NCI-H1930 (cell line): ENCODE results near the gene DBN1.

Experiments
- DNase-seq, 2 experiments: peaks; one replicate each; lab custom pipeline; 2025; lab: John Stamatoyannopoulos, UW

DBN1 gene

DNA sequence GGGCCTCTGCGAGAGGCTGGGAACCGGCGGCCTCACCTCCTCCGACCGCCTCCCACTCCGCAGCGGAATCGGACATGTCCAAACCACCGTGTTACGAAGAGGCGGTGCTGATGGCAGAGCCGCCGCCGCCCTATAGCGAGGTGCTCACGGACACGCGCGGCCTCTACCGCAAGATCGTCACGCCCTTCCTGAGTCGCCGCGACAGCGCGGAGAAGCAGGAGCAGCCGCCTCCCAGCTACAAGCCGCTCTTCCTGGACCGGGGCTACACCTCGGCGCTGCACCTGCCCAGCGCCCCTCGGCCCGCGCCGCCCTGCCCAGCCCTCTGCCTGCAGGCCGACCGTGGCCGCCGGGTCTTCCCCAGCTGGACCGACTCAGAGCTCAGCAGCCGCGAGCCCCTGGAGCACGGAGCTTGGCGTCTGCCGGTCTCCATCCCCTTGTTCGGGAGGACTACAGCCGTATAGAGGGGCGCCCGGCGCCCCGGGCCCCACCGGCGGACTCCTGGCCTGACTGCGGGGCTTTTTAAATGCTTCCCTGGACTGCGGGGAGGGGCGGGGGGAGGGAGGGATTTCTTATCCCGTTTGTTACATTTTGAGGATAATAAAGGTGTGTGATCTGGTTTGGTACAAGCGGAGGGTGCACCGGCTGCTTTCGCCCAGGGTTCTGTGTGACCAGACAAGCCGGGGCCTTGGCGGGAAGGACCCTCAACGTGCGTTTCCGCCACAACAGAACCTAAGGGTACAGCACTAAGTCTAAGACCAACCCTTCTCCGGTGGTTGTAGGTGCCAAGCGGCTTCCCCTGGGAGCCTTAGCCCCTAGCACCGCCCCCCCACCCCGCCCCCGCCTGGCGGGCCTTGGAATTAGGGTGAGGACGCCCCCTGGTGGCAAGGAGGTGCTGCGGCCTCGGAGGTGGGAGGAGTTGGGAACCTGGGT lies 17.5 kb downstream of the DBN1 start:
- DNase-seq, result peak; percentile 80 to 89

- peak; percentile 72 to 86 for DNase-seq
Observed at GRCh38 chr5:177455036-177455660, 18.3 kb downstream of the DBN1 start.

GRCh38 chr5:177454397-177455035 lies 18.9 kb downstream of the DBN1 start:
- DNase-seq, result peak; percentile 65 to 82

GRCh38 chr5:177453852-177454396 lies 19.5 kb downstream of the DBN1 start:
- DNase-seq, result no peak

DNA sequence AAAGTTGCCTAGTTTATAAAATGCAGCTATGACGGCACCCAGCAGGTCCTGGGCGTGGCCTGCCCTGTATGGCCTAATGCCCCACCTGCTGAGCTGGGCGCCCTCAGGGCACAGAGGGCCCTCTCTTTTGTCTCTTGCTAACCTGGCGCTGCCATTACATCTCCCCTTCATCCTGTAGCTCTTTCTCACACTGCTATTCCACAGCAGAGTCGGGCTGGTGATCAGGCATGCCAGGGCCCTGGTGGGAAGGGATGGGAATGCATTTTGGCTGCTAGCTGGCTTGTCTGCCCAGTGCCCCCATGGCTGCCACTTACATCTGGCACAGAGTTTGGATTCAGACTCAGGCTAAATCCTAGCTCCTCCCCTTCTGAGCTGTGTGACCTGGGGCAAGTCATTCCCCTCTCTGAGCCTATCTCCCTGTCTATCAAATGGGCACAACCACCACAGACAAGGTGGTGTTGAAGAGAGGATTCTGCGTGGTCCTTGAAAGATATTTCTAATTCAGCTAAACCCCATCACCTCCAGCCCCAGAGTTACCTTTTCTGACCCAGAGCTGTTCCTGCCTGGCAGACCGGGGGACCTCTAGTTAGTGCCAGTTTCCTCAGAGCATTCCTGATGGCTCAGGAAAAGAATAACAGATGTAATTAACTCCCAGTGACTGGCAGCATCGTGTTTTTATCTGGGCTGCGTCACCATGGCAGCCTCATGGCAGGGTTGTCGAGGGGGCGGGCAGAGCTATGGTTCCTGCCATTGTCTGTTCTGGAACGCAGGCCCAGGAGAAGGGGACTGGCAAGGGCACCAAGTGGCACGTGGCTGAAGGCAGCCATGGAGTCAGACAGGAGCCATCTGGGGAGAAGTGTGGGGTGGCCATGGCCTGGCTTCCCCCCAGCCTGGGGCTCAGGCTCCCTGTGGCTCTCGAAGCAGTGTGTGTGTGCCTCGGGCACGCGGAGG lies 20.5 kb downstream of the DBN1 start:
- no peak for DNase-seq

DNA sequence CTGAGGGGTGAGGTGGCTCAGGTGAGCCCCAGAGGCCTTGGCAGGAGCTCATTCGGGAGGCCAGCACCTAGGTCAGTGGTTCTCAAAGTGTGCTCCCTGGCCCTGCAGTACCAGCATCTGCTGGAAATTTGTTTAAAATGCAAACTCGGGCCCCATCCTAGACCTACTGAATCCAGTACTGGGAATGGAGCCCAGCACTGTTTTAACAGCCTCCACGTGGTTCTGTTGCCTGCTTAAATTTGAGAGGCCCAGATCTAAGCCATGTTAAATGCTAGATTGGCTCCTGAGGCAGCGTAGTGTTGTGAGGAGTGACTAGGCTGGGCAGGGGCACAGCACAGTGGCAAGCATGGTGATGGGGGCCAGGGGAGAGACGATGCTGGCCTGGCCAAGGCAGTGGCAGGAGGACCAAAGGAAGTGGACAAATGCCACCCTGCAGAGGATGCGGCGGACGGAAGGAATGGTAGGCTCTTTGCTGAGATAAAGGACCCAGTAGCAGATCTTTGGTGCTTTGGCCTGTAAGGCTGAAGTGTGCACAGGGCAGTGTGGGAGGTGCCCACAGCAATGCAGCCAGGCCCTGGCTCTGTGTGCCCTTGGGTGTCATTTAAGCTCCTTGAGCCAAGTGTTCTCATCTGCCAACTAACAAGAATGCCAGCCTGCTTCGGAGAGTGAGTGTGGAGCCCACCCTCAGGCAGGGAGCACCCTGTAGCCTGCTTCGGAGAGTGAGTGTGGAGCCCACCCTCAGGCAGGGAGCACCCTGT lies 22.6 kb downstream of the DBN1 start:
- no peak for DNase-seq

DNA sequence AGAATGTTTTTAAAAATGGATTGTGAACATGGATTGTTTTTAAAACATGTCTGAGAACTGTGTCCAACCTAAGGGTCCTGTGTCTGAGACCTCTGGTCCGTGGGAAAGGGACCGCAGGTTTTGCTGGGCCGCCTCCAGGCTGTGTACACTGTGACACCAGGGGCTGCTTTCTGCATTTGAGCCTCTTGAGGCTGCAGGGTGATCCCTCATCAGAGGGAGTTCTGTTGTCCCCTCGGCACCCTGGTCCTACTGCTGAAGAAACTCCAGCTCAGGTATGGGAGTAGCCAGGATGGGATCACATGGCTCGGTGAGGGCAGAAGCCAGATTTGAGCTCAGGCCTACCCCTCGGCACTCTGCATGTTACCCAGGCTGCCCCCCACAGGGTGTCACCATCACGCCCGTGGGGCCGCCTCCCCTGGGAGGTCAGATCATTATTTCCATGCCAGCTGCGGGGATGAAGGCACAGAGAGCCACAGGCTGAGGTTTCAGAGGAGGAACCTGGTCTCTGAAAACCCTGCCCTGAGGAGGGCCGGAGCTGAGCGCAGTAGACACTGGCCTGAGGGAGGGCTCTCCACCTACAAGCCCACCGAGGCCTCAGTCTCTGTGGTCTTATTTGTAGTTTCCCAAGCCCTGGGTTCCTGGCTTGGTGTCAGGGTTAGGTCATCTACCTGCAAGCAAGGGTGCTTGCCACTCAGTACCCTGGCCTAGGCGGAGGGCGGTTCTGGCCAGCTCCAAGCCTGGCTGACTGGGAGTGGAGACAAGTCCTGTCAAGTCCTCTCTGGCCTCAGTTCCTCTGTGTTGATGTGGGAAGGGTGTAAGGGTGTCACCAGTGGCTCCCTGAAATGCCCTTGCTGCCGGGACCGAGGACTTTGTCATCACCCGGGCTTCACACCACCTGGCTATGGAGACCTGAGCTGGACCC lies 24.0 kb downstream of the DBN1 start:
- no peak for DNase-seq

- DNase-seq, result no peak
Observed at GRCh38 chr5:177448244-177448950, 25.0 kb downstream of the DBN1 start.

DNA sequence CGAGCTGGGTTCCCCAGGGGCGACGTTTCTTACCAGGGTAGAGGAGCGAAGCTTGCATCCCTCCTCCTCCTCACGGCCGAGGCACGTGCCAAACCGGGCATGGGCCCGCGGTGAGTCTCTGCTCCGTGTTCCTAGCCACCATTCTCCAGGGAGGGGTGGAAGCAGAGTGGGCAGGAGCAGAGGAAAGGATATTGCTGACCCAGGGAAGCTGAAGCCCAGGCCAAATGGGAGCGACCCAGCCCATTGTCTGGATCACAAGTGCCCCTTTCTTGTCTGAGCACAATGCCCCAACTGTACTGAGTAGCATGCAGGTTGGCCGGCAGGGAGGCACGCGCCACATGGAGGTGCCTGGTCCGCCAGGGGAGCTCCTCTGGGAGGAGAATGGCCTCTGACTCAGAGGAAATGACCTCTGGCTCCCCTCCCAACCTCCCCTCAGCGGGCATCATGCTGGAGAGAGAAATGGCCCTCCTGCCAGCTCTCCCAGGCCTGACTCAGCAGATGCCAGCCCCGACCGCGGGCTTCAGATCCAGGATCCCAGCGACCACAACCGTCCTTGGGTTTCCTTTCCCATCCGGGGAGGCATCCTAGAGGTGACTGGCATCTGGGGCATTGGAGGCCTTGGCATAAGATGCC lies 25.7 kb downstream of the DBN1 start:
- no peak for DNase-seq

DNA sequence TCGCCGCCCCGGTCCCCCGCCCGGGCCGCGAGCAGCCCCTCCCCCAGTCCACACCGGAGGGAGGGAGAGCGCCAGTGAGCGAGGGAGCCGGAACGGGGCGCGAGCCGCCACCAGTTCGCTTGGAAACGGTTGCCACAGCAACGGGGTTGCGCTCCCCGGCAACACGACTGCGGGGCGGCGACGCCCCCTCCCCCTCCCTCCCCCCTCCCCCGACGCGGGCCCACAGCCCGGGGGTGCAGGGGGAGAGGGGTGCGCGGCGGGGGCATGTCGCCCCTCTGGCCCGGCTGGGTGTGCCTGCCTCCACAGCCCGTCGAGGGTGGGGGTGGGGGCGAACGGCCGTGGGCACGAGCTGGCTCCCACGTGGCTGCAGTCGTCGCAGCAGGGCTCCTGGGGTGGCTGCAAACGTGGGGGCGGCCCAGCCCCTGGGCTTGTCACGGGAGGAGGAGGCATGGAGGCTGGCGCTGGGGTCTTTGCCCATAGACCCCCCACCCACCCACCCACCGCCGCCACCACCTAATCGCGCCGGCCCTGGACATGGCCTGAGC lies 26.3 kb downstream of the DBN1 start:
- peak; percentile 47 to 68 for DNase-seq

- peak; percentile 31 to 61 for DNase-seq
Observed at GRCh38 chr5:177446200-177447065, 27.0 kb downstream of the DBN1 start, which contains the start of gene PRR7. Gene PRR7, plus strand, starts transcription at chr5:177446814. Its CDS starts 8,254 bp downstream, at chr5:177455068.

DNA sequence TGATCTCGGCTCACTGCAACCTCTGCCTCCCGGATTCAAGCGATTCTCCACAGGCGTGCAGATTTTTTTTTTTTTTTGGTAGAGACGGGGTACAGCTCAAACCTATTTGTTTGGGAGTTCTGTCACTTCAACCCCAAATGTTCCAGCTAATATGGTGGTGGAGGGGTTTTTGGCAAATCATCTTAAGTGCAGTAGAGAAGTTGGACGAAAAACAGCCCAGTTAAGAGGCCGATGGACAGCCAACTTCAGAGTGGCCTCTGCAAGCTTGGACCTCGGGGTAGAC lies 27.6 kb downstream of the DBN1 start:
- DNase-seq, result no peak

GRCh38 chr5:177445052-177445916 lies 28.1 kb downstream of the DBN1 start:
- no peak for DNase-seq

GRCh38 chr5:177444106-177445051 lies 29.1 kb downstream of the DBN1 start:
- DNase-seq, result no peak
